GM12892 (cell line): Measurements from ENCODE around the gene PDE6G.
"Not testable (repeated sequence)": the region's sequence is repeated elsewhere in the genome, so short reads cannot be mapped to it uniquely, and the experiment has no call there.

Experiments used
- DNase-seq: peaks from one replicate; pipeline ENCODE4 v3.0.0; 2011; ENCODE audit not compliant: insufficient read length
- FAIRE-seq: peaks from 2 replicates; lab custom pipeline; 2011; peaks lifted over from hg19 to GRCh38; lab: Jason Lieb, UNC
- POLR2A ChIP-seq: IDR thresholded peaks from 2 replicates; pipeline ENCODE4 v1.6.1; 2011; ENCODE audit warnings: low read depth, low read length, control low read depth
- POLR2AphosphoS5 ChIP-seq: IDR thresholded peaks from 2 replicates; pipeline ENCODE4 v1.6.1; 2011; ENCODE audit warnings: low read depth, low read length, control low read depth
- TAF1 ChIP-seq: IDR thresholded peaks from 2 replicates; pipeline ENCODE4 v1.6.1; 2011; ENCODE audit warnings: low read depth, mild to moderate bottlenecking, control low read depth, low read length, borderline replicate concordance

Gene PDE6G

GRCh38 chr17:81638683-81639082, 17.7 kb downstream of the PDE6G start:
- DNase-seq (no peak), FAIRE-seq (no peak)
- TF ChIP-seq TAF1 (no peak), POLR2A (no peak), POLR2AphosphoS5 (no peak)

DNA sequence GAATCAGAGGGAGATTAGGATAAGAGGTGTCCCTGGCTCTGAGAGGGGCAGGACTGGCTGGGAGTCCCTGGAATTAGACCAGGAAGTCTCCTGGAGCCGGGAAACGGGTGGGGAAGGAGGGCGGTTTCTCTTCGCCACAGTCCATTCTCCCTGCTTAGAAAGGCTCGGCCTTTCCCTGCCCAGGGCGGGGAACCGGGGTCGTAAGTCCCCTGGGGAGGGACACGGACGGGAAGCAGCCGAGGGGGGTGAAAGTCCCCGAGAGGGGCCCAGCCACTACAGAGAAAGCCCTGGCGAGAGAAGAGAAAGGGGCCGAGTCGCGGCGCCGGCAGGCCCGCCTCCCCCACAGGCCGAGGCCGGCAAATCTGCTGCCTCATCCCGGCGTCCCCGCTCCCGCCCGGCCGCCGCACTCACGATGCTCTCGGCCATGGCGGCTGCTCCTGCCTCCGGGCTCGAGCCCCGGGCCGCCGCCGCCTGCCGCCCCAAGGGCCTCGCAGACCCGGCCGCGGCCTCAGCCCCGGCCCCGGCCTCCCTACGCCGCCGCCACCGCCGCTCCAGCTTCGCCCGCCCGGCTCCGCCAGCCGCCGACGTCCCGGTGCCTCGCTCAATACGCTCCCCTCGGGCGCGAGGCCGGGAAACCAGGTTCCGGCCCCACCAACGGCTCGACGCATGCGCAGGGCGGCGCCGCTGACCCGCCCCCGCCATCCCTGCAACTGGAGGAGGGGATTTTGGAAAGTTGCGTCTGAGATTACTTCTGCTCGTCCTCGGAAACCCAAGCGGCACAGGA, 19.6 kb downstream of the PDE6G start, which contains the start of the genes NPLOC4 and TSPAN10:
Gene NPLOC4 (minus strand): TSS at position 608 of the 784 bp plus-strand sequence. CDS start 182 bp downstream, at position 426.
Gene TSPAN10 (plus strand): TSS at position 692 of the 784 bp plus-strand sequence. CDS start 5,217 bp downstream, outside the sequence.
- TF ChIP-seq TAF1 (peak; percentile 96), POLR2A (peak; percentile 90; the same call in 1 of the 2 replicates), POLR2AphosphoS5 (peak; percentile 64; the same call in 1 of the 2 replicates)
- FAIRE-seq: peak; percentile 93
- DNase-seq: peak; percentile 94

DNA sequence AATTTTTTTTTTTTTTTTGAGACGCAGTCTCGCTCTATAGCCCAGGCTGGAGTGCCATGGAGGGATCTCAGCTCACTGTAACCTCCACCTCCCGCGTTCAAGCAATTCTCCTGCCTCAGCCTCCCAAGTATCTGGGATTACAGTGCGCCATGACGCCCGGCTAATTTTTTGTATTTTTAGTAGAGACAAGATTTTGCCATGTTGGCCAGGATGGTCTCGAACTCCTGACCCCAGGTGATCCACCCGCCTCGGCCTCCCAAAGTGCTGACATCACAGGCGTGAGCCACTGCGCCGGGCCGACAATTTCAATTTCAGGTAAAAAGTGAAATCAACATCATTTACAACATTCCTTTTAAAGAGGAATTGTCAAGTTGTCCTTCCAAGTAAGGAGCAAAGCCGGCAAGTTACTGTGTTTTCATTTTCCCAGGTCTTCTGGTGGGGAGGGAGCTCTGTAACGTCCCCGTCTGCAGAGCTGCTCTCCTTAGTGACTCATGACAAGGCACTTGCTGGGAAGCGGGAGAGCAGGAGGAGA, 20.3 kb downstream of the PDE6G start:
- FAIRE-seq: no peak
- DNase-seq: no peak
- no peak for TF ChIP-seq POLR2A
- no peak for TF ChIP-seq POLR2AphosphoS5
- TF ChIP-seq TAF1: no peak

DNA sequence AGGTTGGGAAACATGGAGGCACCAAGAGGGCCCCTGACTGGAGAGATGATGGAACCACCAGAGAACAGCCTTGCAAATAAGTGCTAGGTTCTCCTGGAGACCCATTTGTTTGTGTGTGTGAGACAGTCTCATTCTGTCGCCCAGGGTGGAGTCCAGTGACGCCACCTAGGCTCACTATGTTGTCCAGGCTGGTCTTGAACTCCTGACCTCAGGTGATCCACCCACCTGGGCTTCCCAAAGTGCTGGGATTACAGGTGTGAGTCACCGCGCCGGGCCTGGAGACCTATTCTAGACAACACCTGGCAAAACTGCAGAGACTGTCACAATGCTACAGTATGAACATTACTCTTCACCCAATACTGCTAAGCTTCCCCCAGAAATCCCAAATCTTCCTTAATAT, 20.9 kb downstream of the PDE6G start:
- DNase-seq: no peak
- FAIRE-seq: no peak
- TF ChIP-seq TAF1 (no peak), POLR2A (no peak), POLR2AphosphoS5 (no peak)

- DNase-seq: no peak
- FAIRE-seq: no peak
- TF ChIP-seq POLR2AphosphoS5 (no peak), POLR2A (no peak), TAF1 (no peak)
Measured at GRCh38 chr17:81631482-81631881, 24.9 kb downstream of the PDE6G start.

DNA sequence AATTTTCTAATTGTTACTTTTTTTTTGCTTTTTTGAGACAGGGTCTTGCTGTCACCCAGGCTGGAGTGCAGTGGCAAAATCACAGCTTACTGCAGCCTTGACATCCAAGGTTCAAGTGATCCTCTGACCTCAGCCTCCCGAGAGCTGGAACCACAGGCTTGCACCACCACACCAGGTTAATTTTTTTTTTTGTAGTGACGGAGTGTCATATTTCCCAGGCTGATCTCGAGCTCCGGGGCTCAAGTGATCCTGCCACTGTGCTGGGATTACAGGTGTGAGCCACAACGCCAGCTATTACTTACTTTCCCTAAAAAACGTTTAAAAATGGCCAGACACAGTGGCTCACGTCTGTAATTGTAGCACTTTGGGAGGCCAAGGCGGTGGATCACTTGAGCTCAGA, 26.1 kb downstream of the PDE6G start:
- TF ChIP-seq TAF1: no peak
- TF ChIP-seq POLR2A: no peak
- TF ChIP-seq POLR2AphosphoS5: no peak
- FAIRE-seq (no peak), DNase-seq (no peak)

DNA sequence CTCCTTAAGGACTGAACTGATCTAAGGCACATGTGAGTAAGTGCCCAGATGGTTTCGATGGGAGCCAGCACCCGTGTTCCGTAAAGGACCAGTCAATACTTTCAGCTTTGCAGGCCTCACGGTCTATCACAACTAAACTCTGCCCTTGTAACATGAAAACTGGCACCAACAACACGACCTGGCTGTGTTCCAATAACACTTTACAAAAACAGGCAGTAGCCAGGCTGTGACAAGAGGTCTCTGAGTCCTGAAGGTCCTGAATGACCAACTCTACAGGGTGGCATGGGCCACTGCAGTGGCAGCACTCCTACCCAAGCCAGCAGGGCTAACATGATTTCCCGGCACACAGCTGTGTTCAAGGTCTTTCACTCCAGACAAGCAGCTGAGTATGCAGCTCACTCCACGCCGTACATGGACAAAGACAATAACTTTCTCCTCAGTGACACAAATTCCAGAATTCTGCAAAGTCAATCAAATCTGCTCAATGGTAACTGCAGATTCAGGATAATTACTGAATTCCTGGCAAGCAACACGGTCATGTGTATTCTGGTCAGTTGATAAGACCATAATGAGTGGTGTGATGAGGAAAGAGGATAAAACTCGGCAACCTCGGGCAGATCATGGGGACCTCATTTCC, 34.7 kb downstream of the PDE6G start:
- FAIRE-seq: no peak
- no peak for TF ChIP-seq POLR2AphosphoS5
- TF ChIP-seq TAF1: no peak
- no peak for TF ChIP-seq POLR2A
- no peak for DNase-seq

GRCh38 chr17:81618307-81618706, 38.0 kb downstream of the PDE6G start:
- not testable (repeated sequence) for DNase-seq, FAIRE-seq

DNA sequence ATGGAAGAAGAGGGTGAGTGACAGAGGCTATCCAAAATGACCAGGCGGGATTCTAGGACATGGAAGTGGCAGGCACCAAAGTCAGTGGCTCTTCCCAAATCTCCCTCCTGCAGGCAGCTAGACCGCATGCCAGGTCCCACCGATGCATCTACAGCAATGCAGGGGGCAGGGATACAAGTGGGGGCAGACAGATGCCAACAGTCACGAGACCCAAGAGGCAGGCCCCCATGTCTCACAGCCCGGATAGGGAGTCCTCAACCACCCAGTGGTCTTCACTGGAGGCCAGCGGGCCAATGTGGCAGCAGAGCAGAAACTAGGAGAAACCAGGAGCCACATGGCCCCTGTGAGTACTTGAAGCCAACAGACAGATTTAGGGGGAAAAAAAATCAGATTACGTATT, 39.5 kb downstream of the PDE6G start:
- TF ChIP-seq TAF1 (no peak), POLR2A (no peak), POLR2AphosphoS5 (no peak)
- no peak for DNase-seq
- no peak for FAIRE-seq

GRCh38 chr17:81615401-81615930, 40.9 kb downstream of the PDE6G start:
- TF ChIP-seq TAF1 (no peak), POLR2A (no peak), POLR2AphosphoS5 (no peak)
- FAIRE-seq (no peak), DNase-seq (no peak)

DNA sequence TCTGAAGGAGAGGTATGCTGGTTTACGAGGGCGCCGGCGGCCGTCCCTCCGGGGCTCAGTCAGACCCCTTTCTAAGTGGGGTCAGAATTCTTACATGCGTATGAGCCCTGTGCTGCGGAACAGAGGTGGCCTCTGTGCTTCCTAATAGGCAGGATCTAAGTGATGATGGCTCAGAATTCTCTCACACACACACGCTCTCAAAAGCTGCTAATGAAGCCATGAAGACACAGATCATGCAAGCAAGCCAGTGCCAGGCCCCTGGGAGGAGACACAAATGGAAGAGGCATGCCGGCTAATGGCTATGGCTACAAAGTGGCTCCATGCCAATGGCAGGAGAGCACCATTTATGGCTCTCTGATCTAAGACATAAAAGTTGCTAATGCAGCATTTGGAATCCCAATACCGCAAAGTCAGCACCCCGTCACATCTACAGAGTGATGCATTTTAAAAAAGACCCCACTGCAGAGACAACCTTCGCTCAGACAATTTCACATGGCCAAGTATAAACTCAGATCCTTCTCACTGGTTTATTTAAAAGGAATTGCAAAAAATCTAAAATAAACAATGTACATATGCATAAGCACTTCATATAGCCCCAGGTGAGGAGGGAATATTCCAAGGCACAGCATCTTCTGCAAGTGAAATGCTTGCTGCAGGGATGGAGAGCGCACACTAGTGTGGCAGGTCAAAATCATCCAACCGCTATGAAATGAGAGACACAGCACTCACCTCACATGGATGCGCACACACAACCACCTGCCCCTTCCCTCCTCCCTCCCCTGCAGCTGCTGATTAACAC, 44.0 kb downstream of the PDE6G start:
- no peak for TF ChIP-seq TAF1
- TF ChIP-seq POLR2A: no peak
- TF ChIP-seq POLR2AphosphoS5: no peak
- DNase-seq (no peak), FAIRE-seq (no peak)
